Lung microvascular endothelial cell (primary cell): ENCODE results near the gene TELO2. TPM values are rescaled to one million over a fixed set of nuclear protein-coding genes. Genes with fewer than 3 reads are reported as not detected.

ENCODE experiments used
- DNase-seq, 2 donors: peaks; one replicate each; pipeline versions ENCODE4 v3.0.0 to v3.0.0-alpha.2; 2010; ENCODE audit warnings: low read depth in 2 of 2
- total RNA-seq: library from RNA; depleted of rRNA; stranded (reverse); fragments of >200 nt; gene quantifications from 2 replicates; pipeline ENCODE4 v1.2.1, GENCODE V29; 2014

Gene TELO2
- total RNA-seq: 10.2 and 17.9 TPM in 2 replicates

DNA sequence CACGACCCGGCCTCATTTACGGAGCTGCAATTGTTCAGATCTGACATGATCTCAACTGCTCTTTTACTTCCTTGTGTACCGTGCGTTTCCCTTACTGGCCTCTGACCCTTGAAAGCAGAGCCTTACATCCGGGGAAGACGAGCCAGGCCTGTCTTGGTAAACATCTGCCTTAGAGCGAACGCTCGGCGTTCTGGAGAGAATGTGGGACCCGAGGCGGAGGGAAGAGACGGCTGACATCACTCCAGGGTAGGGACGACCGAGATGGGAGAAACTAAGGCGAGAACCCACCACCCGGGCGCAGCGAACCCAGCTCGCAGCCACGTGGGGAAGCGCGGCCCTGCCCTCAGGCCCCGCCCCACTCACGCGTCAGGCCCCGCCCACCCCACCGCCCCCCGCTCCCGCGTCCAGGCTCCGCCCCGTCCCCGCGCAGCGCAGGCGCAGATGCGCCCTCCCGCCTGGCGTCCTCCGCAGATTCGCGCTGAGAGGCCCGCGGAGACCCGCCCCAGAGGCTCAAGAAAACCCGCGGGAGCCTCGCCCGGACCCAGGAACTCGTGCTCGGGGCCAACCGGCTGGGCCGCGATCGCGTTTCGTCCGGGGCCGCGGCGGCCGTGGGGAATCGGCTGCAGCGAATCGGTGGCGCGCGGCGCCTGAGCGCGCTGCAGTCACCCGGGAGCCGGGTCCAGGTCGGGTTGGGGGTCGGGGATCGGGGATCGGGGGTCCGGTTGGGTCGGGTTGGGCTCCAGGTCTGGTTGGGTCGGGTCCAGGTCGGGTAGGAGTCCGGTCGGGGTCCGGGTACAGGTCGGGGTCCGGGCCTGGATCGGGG lies at the start of gene TELO2:
TELO2 (plus strand) TSS at position 438 of the 823 bp plus-strand sequence. CDS start 922 bp downstream, outside the sequence.
- DNase-seq: peak; percentile 84 to 86

DNA sequence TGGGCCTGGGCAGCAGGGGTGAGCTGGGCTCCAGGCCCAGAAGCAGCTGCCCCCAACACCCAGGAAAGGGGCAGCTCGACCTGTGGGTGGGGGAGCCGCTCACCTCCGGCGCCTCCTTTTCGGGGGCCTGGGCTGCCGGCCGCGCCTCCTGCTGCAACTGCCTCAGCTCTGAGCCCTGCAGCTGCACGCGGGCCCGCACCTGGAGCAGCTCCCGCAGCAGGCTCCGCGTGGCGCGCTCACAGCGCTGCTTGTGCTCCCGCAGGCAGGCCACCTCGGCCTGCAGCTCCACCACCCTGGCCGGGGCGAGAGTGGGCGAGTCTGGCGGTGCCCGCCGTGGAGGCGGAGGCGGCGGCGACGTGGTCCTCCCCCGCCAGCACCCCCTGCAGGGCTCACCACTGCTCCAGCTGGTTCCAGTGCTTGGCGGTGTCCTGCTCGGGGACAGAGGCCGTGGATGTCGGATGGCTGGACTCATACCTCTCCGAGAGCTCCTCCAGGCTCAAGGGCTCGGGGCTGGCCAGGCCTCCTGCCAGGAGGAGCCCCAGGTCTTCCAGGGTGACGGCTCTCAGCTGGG lies 49.7 kb upstream of the TELO2 start:
- DNase-seq: no peak

DNA sequence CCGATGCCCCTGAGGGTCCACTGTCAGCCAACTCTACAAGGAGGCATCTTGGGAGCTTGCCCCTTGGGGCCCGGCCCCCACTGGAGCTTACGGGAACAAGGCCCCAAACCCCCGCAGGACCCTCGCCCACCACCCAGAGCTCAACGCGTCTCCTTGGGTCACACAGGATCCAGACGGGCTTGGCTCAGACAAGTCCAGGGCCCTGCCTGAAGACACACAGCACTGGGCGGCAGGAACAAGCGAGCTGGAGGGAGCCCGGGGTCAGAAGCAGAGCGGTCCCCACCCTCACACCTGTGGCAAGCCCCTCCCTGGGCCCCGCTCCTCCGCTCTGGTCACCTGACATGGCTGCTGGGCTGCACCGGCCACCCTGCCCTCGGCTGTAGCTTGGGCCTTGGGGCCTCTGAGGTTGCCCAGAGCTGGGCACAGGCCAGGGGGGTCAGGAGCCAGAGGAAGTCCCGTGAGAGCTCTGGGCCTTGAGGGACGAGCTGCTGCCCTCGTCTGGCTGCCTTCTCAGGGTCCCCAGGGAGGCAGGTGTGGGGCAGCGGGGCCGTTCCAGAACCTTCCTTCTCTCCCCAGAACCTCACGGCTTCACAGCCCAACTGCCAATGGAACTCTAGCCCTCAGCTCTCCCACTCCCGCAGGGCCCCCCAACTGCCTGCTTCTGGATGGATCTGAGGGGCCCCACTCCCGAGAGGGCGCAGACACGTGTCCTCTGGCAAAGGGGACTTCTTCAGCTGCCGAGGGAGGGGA lies 49.0 kb upstream of the TELO2 start, which contains the start of gene CCDC154:
CCDC154 (minus strand) TSS at position 577 of the 750 bp plus-strand sequence; CDS start at position 343, 234 bp downstream.
- DNase-seq: no peak

DNA sequence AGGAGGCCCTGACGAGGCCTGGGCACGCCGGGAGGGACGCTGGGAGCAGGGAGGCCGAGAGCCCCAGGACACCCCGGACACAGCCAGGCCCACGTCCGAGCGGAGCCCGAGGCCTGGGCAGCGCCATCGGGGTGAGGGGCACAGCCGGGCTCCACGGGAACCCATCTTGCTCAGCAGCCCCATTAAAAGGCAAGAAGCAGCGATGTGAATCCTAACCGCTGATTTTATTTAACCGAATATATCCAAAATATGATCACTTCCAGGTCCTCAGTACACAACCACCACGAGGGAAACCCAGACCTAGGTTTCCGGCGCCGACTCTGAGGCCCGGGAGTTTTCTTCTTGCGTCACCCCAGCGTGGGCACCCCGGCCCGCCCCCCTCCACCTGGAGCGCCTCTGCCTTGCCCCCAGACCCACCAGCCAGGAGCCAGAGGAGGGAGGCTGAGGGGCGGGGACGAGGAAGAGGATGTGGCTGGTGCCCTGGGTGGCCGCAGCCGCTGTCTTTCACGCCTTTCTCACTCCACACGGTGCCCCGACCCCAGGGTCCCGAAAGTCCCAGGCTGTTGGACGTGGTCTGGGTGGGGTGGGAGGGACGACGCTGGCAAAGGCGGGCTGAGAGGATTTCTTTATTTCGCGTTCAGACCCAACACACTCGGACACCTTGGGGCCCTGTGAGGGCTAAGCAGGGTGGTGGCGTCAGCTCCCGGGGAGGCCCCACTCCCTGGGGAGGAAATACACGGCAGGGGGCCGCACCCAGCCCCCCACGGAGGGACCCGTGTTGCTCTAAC lies 48.2 kb upstream of the TELO2 start:
- DNase-seq: no peak

DNA sequence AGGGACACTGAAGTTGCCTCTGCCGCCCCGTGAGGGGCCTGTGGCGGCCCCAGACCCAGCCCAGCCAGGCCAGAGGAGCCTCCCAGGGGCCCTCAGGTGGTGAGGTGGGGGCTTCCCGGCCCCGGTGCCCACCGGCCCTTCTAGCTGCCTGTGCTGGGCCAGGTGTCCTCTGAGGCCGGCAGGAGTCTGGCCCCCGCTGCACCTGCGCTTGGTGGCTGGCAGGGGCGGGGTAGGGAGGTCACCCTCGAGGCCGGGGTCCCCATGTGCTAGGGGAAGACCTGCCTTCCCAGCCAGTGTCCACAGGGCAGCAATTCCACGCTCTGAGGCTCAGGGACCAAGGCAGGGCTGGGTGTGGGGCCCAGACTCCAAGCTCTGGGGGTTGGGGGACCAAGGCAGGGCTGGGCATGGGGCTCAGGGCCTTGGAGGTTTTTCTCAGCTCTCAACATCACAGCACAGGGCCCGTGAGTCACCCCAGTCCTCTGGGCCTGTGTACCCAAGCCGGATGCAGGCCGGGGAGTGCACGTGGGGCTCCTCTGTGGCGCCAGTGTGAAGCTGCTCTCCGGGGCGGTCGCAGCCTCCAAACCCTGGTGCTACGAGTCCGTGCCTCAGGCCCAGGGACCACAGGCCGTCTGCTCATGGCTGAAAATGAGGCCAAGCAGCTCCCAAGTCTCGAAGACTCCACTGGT lies 47.5 kb upstream of the TELO2 start:
- DNase-seq: no peak

DNA sequence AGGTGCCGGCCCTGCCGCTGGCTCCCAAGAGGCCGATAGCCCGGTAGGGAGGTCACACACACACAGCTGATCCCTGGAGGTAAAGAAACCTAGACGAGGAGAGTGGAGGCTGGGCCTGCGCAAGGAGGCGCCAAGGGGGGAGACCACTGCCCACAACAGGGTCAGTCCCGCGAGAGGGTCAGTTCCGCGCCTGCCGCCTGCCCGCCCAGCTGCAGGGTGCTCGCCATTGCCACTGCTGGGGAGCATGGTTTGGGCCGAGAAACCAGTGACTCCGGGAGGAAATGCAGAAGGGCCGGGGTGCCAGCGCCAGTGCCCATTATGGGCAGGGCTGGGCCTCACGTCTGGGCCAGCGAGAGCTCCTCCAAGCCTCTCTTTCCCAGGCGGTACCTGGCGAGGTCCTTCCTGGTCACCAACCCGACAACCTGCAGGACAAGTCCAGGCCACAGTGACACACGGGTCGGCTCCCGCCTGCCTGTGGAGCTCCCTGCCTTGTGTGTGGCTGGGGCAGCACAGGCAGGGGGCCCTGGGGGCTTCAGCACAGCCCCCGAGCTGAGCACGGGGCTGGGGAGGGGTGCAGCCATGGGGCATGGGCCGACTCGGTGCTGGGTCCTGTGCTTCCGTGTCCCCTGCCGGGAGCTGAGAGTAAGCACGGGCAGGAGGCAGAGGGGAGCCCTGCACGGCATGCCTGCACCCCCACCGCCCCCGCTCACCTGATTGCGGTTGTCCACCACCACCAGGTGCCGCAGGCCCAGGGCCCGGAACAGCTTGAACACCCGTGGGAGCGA lies 46.7 kb upstream of the TELO2 start:
- DNase-seq: no peak

DNA sequence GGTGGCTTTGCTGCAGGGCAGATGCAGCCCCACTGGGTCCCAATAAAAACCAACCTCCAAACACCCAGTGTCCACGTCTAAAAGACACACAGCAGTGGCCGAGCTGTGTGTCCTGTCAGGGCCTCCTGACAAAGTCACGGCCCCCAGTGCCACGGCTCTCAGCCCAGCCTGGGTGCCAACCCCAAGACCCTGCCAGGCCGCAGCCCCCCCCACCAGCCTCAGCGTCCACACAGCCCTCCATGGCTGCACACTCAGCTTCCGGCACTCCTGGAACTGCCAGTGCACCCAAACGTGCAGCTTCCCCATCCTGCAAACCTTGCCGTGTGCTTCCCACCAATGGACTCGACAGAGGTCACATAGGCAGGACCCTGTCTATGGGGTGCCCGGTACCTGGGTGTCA lies 45.2 kb upstream of the TELO2 start:
- no peak for DNase-seq

DNA sequence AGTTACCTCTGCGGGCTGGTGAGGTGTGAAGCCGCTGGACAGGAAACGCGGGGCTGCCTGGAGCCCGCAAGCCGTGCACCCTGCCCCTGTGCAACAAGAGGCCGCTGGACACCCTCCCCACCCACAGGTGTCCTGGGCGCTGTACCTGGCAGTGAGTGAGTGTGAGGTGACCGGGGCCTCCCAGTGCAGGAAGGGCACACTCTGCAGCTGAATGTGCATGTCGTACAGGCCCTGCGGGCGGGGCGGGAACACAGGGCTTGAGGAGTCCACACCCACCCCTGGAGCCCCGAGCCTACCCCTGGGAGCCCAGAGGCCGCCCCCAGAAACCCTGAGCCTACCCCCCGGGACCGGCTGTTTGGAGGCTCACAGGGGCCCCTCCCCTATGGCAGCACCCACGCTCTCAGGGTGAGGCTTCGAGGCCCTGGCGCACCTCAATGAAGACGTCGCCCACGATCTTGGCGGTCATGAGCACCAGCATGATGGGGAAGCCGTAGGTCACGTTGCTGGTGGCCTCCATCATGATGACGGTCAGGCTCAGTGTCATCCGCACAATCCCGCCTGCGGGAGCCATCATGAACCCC lies 44.5 kb upstream of the TELO2 start:
- DNase-seq: no peak

DNA sequence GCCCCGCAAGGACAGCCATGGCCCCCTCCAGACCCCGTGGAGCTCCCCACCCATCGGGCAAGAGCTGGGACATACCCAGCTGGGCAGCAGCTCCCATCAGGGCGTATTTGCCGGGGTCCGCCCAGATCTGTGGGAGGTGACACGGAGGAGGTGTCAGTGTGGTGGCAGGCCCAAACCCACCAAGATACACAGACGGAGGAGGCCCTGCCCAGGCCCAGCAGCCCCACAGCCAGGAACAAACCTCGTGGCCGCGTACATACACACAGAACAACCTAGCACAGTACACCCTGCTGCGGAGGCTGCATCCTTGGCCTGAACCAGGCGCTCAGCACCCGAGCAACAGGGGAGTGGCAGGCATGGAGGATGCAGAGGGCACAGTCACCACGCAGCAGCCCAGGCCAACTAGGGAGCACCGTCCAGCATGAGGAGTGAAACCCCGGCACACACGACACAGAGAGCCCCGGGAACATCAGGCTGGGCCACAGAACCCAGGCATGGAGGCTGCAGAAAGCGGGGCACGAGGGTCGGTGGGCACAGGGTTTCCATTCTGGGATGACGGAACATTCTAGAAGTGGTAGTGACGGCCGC lies 43.9 kb upstream of the TELO2 start:
- no peak for DNase-seq

DNA sequence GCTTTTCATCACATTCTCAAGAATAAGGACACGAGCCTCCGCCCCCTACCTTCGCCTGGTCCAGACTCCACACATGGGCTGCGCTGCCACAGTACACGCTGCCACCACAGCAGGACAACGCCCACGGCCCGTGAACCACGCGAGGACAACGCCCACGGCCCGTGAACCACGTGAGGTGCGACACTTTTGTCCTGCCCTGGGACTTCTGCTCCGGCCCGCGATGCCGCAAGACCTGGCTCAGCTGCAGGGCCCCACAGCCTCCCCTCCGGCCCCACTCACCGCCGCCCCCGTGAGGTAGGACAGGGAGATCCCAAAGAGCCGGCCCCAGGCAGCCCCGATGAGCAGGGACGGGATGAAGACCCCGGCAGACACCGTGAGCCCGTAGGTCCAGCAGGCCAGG lies 42.9 kb upstream of the TELO2 start:
- no peak for DNase-seq

DNA sequence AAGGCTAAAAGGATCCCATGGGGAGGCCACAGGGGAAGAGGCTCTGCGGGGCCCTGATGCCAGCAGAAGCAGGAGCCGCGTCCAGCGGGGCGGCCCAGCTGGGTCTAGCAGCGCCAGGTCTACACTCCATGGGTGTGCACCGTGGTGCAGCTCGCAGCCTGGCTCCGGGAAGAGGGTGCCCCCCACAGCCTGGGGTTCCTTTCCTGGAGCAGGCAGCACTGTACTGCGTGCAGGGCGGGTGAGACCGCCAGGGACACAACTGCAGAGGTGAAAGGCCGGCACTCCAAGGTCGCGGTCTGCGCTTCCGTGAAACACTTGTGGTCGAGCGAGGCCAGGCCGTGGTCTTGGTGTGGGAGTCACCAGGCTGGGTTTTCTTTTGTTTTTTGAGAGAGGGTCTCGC lies 42.3 kb upstream of the TELO2 start:
- DNase-seq: no peak

DNA sequence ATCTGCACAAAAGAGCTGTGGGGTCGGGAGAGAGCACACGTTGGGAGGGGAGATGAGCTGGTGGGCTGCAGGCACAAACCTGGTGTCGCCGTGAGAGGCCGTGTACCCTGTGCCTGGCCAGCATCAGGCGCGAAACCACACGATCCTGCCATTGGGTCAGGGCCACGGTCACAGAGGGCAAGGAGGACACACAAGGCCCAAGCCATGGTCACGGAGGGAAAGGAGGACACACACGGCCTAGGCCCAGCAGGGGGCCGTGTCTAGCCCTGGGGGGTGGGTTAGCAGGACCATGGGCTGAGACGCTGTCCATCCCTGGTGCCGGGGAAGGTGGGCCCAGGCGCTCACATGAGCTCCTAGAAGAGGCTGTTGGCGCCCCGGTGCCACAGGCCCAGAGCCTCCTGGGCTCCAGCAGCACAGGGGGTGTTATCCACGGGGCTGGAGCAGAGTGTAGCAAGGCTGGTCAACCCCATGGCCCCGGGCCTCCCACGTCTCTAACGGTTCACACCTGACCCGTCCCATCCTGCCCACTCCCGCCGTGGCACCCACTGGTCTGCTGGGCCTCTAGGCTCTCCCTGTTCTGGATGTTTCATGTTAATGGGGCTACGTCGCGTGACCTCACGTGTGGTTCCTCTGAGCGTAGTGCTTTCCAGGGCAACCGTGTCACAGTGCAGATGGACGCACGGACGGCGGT lies 41.3 kb upstream of the TELO2 start:
- no peak for DNase-seq

DNA sequence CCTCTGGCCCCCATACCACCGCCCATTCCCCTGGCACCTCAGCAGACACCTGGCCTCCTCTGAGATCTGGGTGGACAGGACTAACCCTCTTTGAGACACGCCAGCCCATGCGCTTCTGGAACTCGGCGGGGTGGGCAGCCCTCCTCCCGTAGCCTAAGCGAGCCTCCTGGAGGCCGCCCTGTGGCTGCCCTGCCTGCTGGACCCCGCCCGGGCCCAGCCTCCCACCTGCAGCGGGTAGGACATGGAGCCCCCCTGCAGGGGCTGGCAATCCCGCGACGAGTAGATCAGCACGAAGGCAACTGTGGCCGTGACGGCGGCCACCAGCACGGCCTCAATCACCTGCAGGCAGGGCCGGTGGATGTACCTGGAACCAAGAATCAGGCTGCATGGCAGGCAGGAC lies 40.6 kb upstream of the TELO2 start:
- DNase-seq: no peak

DNA sequence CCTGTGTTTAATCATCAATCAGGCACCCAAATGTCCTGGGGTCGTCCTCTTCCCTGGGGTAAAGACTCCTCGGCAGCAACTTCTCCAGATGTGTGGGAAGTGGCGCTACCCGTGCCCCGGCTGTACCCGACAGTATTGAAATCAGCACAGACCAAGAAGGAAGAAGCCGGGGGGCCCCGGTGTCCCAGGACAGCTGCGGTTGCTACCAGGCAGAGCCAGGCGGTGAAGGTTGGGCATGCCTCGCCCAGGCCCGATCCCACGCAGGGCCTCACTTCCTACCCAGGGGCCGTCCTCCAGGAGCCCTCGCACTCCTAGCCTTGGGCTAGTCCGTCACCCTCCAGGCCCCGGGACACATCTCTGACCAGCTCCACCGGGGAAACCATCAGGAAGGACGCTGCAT lies 39.8 kb upstream of the TELO2 start:
- no peak for DNase-seq

DNA sequence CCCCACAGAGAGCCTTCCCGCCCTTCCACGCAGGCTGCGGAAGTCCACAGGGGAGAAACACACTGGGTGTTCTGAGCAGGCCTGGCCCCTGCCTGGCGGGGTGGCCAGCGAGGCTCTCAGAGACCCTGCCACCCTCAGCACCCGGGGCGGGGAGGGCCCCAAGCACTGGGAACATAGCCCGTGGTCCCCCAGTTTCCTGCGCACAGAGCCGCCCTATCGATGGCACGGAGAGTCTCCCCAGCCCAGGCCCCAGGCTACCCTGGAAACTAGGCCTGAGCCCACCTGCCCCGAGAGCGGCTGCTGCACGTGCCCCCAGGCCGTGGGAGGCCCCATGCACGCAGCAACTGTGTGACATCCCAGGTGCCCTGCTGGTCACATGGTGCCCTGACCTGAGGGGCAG lies 38.6 kb upstream of the TELO2 start:
- DNase-seq: no peak

DNA sequence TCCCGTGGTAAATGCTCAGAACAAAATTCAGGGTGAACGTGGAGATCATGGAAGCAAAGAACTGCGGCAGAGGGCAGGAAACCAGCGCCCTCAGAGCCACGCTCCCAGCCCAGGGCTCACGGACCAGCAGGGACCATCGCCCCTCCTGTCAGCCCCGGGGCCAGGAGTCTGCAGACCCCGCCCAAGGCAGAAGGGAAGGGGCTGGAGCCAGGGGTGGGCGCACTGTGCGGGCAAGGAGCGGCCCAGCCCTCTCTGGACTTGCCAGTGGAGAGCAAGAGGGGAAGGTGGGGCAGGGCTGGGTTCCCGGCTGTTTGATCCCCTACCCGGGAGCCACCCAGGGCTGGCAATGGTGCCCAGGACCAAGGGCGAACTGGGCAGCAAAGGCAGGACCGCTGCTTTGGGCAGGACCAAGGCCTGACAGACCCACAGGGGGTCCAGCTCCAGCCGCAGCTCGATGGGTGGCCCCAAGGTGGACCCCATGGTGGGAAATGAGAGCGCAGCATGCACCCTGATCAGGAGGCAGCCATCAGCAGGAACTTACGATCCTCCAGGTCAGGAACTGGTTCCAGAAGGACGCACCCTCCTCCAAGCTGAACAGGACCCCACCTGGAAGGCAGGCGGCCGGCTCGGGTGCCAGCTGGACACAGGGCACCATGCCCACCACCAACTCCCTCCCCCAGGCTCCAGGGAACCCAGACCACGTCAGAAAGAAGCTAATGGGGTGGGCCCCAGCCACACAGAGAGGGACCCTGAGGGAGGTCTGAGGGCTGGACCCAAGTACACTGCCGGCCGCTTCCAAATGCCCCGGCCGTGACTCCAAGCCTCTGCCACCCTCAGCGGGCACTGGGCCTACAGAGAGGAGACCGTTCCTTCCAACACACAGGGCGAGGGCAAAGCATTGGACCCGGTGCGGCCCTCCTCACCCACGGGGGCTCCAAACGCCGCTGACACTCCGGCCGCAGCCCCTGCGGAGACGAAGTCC lies 37.7 kb upstream of the TELO2 start:
- DNase-seq: no peak

DNA sequence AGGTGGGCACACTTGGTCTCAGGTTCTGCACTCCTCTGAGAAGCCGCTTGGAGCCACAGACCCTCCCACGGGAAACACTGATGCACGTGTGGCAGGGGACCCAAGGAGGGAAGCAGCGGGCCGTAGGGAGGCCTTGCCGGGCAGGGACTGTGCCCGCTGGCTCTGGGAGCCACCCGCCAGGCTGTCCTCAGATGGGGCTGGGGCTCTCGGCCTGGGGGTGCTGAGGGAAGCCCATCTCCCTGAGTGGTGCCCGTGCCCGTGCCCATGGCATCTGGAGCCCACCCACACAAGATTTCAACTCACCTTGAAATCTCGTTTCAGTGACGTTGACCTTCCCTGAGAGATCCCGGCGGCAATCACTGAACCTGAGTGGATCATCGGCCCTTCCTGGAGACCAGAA lies 36.2 kb upstream of the TELO2 start:
- no peak for DNase-seq
